ENCODE measurements around the gene CRELD2.

Gene CRELD2

DNA sequence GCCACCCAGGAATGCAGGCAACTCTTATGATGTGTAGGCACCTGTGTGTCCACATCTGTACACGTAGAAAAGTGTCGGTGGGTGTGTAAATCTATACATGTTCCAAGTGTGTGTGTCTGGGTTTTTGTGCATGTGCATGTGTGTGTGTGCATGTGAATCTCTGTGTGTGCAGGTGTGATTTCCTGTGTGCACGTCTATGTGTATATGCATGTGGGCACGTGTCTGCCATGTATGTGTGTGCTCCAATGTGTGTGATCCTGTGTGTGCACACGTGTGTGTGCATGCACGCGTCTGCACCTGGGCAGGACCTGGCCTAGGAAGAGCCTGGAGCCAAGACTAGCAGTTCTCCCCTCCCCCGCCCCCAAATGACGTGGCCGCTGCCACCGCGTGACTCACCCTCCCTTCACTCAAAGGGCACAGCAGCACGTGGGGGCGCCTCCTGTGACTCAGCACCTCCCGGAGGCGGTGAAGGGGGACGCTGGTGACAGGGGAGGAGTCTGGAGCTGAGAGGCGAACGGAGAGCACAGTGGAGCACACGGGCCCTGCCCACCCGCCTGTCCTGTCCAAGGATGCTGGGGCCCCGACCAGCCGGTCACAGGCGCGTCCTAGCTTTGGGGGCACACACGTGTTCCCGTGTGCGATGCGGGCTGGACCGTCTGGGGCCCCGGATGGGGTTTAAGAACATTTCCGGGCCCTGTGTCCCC is 52.2 kb downstream of the CRELD2 start:
- peak; percentile 88 to 92 for DNase-seq

DNA sequence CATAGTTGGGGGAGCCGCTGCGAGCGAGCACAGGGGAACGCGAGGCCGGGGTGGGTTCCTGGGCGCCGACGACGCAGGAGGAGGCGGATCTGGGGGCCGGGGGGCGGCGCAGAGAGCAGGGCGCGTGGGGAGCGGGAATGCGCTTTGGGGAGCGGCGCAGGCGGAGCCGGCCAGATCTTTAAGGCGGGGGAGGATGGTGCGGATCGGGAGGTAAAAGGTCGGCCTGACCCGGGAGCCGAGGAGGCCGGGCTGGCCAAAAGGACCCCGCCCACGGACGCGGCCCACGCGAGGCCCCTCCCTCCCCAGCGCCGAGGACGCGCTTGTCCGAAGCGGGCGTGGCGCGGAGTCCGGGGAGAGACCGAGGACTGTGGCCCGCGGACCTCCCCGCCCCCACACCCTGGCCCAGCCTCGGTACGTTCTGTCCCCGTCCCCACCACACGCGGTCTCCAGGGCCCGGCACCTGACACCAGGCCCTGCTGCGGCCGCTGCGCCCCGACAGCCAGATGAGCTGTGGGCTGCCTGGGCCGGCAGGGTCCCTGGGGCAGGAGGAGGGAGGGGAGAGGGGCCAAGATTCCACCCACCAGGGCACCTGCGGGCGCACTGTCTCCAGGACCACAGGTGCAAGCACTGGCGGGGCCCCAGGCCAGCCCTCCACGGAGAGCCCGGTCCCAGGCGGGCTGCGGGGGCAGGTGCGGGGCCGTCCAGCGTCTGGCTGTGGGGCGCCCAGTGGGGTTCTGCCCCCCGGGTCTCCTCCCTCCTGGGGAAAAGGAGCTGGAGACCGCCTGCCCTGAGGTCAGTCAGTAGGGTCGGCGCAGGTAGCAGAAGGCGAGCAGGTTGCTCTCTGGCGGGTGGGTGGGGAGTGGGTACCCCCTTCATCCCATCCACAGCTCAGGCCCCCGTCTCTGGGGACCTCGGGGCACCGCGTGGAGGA is 53.1 kb downstream of the CRELD2 start:
- peak in 1 of 2 experiments; percentile 20 for DNase-seq

GRCh38 chr22:49972163-49973017 is 54.0 kb downstream of the CRELD2 start:
- DNase-seq = no peak

DNA sequence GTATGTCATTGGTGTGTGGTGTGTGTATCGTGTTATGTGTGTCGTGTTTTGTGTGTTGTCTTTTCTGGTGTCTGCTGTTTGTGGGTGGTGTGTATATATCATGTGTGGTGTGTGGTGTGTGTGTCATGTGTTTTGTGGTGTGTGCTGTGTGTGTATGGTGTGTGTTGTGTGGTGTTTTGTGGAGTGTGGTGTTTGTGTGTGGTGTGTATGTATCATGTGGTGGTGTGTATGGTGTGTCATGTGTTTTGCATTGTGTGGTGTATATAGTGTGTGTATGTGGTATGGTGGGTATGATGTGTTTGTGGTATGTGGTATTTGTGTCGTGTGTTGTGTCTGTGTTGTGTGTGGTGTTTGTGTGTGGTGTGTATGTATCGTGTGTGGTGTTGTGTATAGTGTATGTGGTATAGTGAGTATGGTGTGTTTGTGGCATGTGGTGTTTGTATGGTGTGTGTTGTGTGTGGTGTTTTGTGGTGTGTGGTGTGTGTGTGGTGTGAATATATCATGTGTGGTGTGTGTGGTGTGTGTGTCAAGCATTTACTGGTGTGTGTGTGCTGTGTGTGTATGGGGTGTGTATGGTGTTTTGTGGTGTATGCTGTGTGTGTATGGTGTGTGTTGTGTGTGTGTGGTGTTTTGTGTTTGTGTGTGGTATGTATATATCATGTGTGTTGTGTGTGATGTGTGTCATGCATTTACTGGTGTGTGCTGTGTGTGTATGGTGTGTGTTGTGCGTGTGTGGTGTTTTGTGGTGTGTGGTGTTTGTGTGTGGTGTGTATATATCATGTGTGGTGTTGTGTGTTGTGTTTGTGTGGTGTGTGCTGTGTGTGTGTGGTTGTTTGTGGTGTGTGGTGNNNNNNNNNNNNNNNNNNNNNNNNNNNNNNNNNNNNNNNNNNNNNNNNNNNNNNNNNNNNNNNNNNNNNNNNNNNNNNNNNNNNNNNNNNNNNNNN is 54.9 kb downstream of the CRELD2 start:
- DNase-seq = no peak

DNA sequence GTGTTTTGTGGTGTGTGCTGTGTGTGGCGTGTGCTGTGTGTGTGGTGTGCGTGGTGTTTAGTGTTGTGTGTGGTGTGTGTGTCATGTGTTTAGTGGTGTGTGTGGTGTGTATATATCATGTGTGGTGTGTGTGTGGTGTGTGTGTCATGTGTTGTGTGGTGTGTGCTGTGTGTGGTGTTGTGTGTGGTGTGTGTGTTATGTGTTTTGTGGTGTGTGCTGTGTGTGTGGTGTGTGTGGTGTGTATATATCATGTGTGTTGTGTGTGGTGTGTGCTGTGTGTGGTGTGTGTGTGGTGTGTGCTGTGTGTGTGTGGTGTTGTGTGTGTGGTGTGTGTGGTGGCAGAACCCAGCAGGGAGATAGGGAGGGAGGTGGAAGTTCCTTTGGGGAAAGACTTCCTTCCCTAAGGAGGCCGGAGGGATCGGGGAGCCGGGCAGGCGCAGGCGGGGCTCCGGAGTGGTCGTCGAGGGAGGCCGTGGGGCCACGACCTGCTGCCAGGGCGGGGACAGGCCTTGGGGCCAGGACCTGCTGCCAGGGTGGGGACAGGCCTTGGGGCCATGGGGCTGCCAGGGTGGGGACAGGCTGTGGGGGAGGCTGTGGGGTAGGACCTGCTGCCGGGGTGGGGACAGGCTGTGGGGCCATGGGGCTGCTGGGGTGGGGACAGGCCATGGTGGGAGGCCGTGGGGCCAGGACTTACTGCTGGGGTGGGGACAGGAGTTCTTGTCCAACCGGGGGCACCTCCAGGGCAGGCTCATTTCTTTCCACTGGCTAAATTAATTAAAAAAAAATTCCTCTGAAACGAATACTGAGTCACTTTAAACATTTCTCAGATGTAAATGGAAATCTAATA is 57.3 kb downstream of the CRELD2 start:
- no peak for DNase-seq

GRCh38 chr22:49976439-49977175 is 58.2 kb downstream of the CRELD2 start:
- no peak for DNase-seq
